ENCODE data around the gene ACAP2.
"Not testable (repeated sequence)": the region's sequence is repeated elsewhere in the genome, so short reads cannot be mapped to it uniquely, and the experiment has no call there.

Gene ACAP2

GRCh38 chr3:195291121-195291520 lies 151.7 kb downstream of the ACAP2 start:
- TF ChIP-seq GABPA (IDR thresholded peaks at IDR 0.05; ENCODE audit: low read depth) (no peak), POLR2AphosphoS5 (IDR thresholded peaks at IDR 0.05; ENCODE audit: low read depth) (no peak), SPI1 (IDR thresholded peaks at IDR 0.05; ENCODE audit: borderline replicate concordance, low read depth) (no peak), CTCF (IDR thresholded peaks at IDR 0.05; ENCODE audit: insufficient read depth, low read length) (no peak)
- TF ChIP-seq, protein P1, sequence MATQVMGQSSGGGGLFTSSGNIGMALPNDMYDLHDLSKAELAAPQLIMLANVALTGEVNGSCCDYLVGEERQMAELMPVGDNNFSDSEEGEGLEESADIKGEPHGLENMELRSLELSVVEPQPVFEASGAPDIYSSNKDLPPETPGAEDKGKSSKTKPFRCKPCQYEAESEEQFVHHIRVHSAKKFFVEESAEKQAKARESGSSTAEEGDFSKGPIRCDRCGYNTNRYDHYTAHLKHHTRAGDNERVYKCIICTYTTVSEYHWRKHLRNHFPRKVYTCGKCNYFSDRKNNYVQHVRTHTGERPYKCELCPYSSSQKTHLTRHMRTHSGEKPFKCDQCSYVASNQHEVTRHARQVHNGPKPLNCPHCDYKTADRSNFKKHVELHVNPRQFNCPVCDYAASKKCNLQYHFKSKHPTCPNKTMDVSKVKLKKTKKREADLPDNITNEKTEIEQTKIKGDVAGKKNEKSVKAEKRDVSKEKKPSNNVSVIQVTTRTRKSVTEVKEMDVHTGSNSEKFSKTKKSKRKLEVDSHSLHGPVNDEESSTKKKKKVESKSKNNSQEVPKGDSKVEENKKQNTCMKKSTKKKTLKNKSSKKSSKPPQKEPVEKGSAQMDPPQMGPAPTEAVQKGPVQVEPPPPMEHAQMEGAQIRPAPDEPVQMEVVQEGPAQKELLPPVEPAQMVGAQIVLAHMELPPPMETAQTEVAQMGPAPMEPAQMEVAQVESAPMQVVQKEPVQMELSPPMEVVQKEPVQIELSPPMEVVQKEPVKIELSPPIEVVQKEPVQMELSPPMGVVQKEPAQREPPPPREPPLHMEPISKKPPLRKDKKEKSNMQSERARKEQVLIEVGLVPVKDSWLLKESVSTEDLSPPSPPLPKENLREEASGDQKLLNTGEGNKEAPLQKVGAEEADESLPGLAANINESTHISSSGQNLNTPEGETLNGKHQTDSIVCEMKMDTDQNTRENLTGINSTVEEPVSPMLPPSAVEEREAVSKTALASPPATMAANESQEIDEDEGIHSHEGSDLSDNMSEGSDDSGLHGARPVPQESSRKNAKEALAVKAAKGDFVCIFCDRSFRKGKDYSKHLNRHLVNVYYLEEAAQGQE (IDR thresholded peaks at IDR 0.05; ENCODE audit: insufficient replicate concordance, low read depth): no peak
- Histone ChIP-seq H3K4me3 (replicated peaks; ENCODE audit: insufficient read depth, low read length) (no peak overlapping the region), H3K27me3 (ENCODE audit: insufficient read depth, poor library complexity, severe bottlenecking) (no peaks in the 10 kb centered on the region), H3K27ac (replicated peaks) (no peak overlapping the region)
- no peak for DNase-seq (ENCODE audit: low read depth in 1 of 2, low spot score in 1 of 2)

DNA sequence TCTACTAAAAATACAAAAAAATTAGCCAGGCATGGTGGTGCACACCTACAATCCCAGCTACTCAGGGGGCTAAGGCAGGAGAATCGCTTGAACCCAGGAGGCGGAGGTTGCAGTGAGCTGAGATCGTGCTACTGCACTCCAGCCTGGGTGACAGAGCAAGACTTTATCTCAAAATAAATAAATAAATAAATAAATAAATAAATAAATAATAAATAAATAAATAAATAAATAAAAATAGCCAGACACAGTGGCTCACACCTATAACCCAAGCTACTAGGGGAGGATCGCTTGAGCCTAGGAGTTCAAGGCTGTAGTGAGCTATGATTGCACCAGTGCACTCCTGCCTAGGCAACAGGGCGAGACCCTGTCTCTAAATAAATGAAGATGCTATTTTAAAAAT lies 152.2 kb downstream of the ACAP2 start:
- not testable (repeated sequence) for H3K27me3 ChIP-seq (ENCODE audit: insufficient read depth, poor library complexity, severe bottlenecking); H3K4me3 ChIP-seq (replicated peaks; ENCODE audit: insufficient read depth, low read length); H3K27ac ChIP-seq (replicated peaks); DNase-seq (ENCODE audit: low read depth in 1 of 2, low spot score in 1 of 2)

DNA sequence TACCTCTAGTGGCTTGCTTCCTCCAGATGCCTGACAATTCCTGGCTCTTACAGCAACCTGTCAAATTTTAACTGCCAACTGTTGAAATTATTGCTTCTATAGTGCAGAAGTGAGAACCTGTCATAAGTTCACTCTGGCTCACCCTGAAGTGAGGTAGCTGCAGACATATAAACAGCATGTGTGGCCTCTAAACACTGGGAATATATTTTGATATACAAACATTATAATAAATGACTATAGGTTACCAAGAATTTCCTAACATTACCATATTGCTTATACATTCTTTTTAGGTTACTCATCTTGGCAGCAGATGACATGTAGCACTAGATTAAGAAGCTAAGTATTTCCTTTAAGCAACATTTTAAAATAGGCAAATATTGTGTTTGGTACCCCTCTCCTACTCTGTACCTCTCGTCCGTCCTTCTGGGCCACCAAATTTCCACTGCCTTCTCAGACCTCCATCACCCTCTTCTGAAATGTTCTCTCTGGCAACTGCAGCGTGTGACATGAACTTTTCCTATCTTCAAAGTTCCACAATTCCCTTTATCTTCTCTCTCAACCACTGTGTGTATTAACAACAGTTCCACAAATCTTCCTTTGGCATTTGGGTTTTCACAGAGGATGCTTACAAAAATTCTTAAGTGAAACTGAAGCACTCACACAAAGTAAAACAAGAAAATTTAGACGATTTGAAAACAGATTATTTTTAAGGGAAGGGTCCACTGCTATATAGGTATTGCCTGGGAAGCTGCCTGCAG lies 156.5 kb downstream of the ACAP2 start:
- H3K27me3 ChIP-seq (ENCODE audit: insufficient read depth, poor library complexity, severe bottlenecking): no peaks in the 10 kb centered on the region
- H3K27ac ChIP-seq (replicated peaks): no peak overlapping the region
- TF ChIP-seq POLR2AphosphoS5 (IDR thresholded peaks at IDR 0.05; ENCODE audit: low read depth) (no peak), CTCF (IDR thresholded peaks at IDR 0.05; ENCODE audit: insufficient read depth, low read length) (no peak), GABPA (IDR thresholded peaks at IDR 0.05; ENCODE audit: low read depth) (no peak), SPI1 (IDR thresholded peaks at IDR 0.05; ENCODE audit: borderline replicate concordance, low read depth) (no peak)
- TF ChIP-seq, protein P1 (IDR thresholded peaks at IDR 0.05; ENCODE audit: insufficient replicate concordance, low read depth): no peak

GRCh38 chr3:195285372-195285771 lies 157.4 kb downstream of the ACAP2 start:
- TF ChIP-seq GABPA (IDR thresholded peaks at IDR 0.05; ENCODE audit: low read depth) (no peak), POLR2AphosphoS5 (IDR thresholded peaks at IDR 0.05; ENCODE audit: low read depth) (no peak), CTCF (IDR thresholded peaks at IDR 0.05; ENCODE audit: insufficient read depth, low read length) (no peak), SPI1 (IDR thresholded peaks at IDR 0.05; ENCODE audit: borderline replicate concordance, low read depth) (no peak)
- TF ChIP-seq, protein P1 (IDR thresholded peaks at IDR 0.05; ENCODE audit: insufficient replicate concordance, low read depth): no peak
- Histone ChIP-seq H3K27ac (replicated peaks) (no peak overlapping the region), H3K4me3 (replicated peaks; ENCODE audit: insufficient read depth, low read length) (no peak overlapping the region), H3K27me3 (ENCODE audit: insufficient read depth, poor library complexity, severe bottlenecking) (no peaks in the 10 kb centered on the region)
- no peak for DNase-seq (ENCODE audit: low read depth in 1 of 2, low spot score in 1 of 2)

More for the DNA sequence above, 156.5 kb downstream of the ACAP2 start:
- no peak overlapping the region for H3K4me3 ChIP-seq (replicated peaks; ENCODE audit: insufficient read depth, low read length)
- DNase-seq (ENCODE audit: low read depth in 1 of 2, low spot score in 1 of 2): no peak
